HEK293 (cell line): ENCODE results near the gene LRRN4.

Experiments
- CTCF ChIA-PET: fragments of 350-600 bp; formaldehyde crosslinking; extraction: SDS; loops from one replicate; lab custom pipeline; 2021; ENCODE audit warnings: antibody characterized with exemption; lab: Yijun Ruan, JAX
- POLR2A ChIA-PET: fragments of 300-600 bp; formaldehyde crosslinking; extraction: SDS; loops from one replicate; lab custom pipeline; 2020; ENCODE audit warnings: antibody characterized with exemption, inconsistent platforms; lab: Yijun Ruan, JAX
- H3K27ac ChIP-seq: fragments of 200-500 bp; sonication (Bioruptor generic); 2 replicates; pipeline ENCODE4 v1.5.1; 2014; ENCODE audit warnings: low read depth, low read length, control low read depth, inconsistent platforms; ENCODE audit errors: extremely low read depth
- H3K36me3 ChIP-seq, 2 experiments: fragments of 200-500 bp in 1 of 2; sonication (Bioruptor generic) in 1 of 2; 1 replicate in 1 of 2; 2 replicates in 1 of 2; pipeline ENCODE4 v1.5.1; 2014 to 2017; ENCODE audit warnings: inconsistent platforms in 2 of 2, low read length in 2 of 2; ENCODE audit not compliant: control insufficient read depth in 2 of 2, insufficient read depth in 1 of 2
- H3K4me1 ChIP-seq: fragments of 200-500 bp; sonication (Bioruptor generic); 2 replicates; pipeline ENCODE4 v1.5.1; 2014; ENCODE audit warnings: mild to moderate bottlenecking, low read length, inconsistent platforms; ENCODE audit not compliant: control insufficient read depth, insufficient read depth
- H3K4me3 ChIP-seq: 2 replicates; pipeline ENCODE4 v1.5.1; 2011; ENCODE audit warnings: low read depth, mild to moderate bottlenecking, control low read depth, low read length, moderate library complexity
- H3K9me3 ChIP-seq: fragments of 200-500 bp; sonication (Bioruptor generic); 2 replicates; pipeline ENCODE4 v1.5.1; 2014; ENCODE audit warnings: low read depth, low read length, inconsistent platforms; ENCODE audit not compliant: control insufficient read depth, insufficient read depth
- FEZF1 ChIP-seq: fragments of 450-650 bp; formaldehyde crosslinking; IDR thresholded peaks from 2 replicates; pipeline ENCODE4 v1.5.1; 2016; ENCODE audit warnings: missing biosample characterization, missing genetic modification characterization
- IKZF3 ChIP-seq: fragments of 450-650 bp; IDR thresholded peaks from 2 replicates; pipeline ENCODE4 v1.5.0; 2018; ENCODE audit warnings: missing biosample characterization, mild to moderate bottlenecking, missing genetic modification characterization, moderate library complexity
- MEIS1 ChIP-seq: sonication (generic); formaldehyde crosslinking; IDR thresholded peaks from 2 replicates; pipeline ENCODE4 v1.8.1; 2022; ENCODE audit warnings: missing genetic modification reagents, mild to moderate bottlenecking, borderline replicate concordance
- OSR2 ChIP-seq: fragments of 450-650 bp; formaldehyde crosslinking; IDR thresholded peaks from 2 replicates; pipeline ENCODE4 v1.5.1; 2016; ENCODE audit warnings: missing biosample characterization, missing genetic modification characterization
- PBX3 ChIP-seq: sonication (generic); formaldehyde crosslinking; IDR thresholded peaks from 2 replicates; pipeline ENCODE4 v1.8.1; 2022; ENCODE audit warnings: mild to moderate bottlenecking, moderate library complexity, missing genetic modification reagents
- PRDM10 ChIP-seq: fragments of 450-650 bp; formaldehyde crosslinking; IDR thresholded peaks from 2 replicates; pipeline ENCODE4 v1.5.1; 2016; ENCODE audit warnings: missing biosample characterization, missing genetic modification characterization
- SALL2 ChIP-seq: fragments of 450-650 bp; formaldehyde crosslinking; IDR thresholded peaks from 2 replicates; pipeline ENCODE4 v1.5.0; 2017; ENCODE audit warnings: missing biosample characterization, mild to moderate bottlenecking, missing genetic modification characterization, borderline replicate concordance
- ZBTB10 ChIP-seq: fragments of 450-650 bp; formaldehyde crosslinking; IDR thresholded peaks from 2 replicates; pipeline ENCODE4 v1.5.1; 2016; ENCODE audit warnings: missing biosample characterization, missing genetic modification characterization
- ZBTB20 ChIP-seq: fragments of 450-650 bp; formaldehyde crosslinking; IDR thresholded peaks from 2 replicates; pipeline ENCODE4 v1.5.1; 2016; ENCODE audit warnings: missing biosample characterization, missing genetic modification characterization
- ZBTB48 ChIP-seq: fragments of 450-650 bp; formaldehyde crosslinking; IDR thresholded peaks from 2 replicates; pipeline ENCODE4 v1.5.1; 2016; ENCODE audit warnings: missing biosample characterization, missing genetic modification characterization
- ZNF10 ChIP-seq: fragments of 450-650 bp; formaldehyde crosslinking; IDR thresholded peaks from 2 replicates; pipeline ENCODE4 v1.5.1; 2017; ENCODE audit warnings: missing biosample characterization, missing genetic modification characterization
- ZNF121 ChIP-seq: fragments of 450-650 bp; formaldehyde crosslinking; IDR thresholded peaks from 2 replicates; pipeline ENCODE4 v1.5.1; 2016; ENCODE audit warnings: missing biosample characterization, missing genetic modification characterization
- ZNF223 ChIP-seq: fragments of 450-650 bp; formaldehyde crosslinking; IDR thresholded peaks from 2 replicates; pipeline ENCODE4 v1.5.1; 2016; ENCODE audit warnings: missing biosample characterization, missing genetic modification characterization
- ZNF350 ChIP-seq: fragments of 450-650 bp; formaldehyde crosslinking; IDR thresholded peaks from 2 replicates; pipeline ENCODE4 v1.5.0; 2017; ENCODE audit warnings: missing biosample characterization, mild to moderate bottlenecking, missing genetic modification characterization
- ZNF514 ChIP-seq: fragments of 450-650 bp; formaldehyde crosslinking; IDR thresholded peaks from 2 replicates; pipeline ENCODE4 v1.5.1; 2016; ENCODE audit warnings: missing biosample characterization, missing genetic modification characterization
- ZNF521 ChIP-seq: fragments of 450-650 bp; formaldehyde crosslinking; IDR thresholded peaks from 2 replicates; pipeline ENCODE4 v1.5.1; 2017; ENCODE audit warnings: missing biosample characterization, mild to moderate bottlenecking, missing genetic modification characterization
- ZNF621 ChIP-seq: fragments of 450-650 bp; formaldehyde crosslinking; IDR thresholded peaks from 2 replicates; pipeline ENCODE4 v1.5.1; 2017; ENCODE audit warnings: missing biosample characterization, missing genetic modification characterization
- ZNF624 ChIP-seq: fragments of 450-650 bp; formaldehyde crosslinking; IDR thresholded peaks from 2 replicates; pipeline ENCODE4 v1.5.1; 2017; ENCODE audit warnings: missing biosample characterization, missing genetic modification characterization
- ZNF664 ChIP-seq: fragments of 450-650 bp; formaldehyde crosslinking; IDR thresholded peaks from 2 replicates; pipeline ENCODE4 v1.5.1; 2016; ENCODE audit warnings: missing biosample characterization, missing genetic modification characterization
- ZNF704 ChIP-seq: fragments of 450-650 bp; formaldehyde crosslinking; IDR thresholded peaks from 2 replicates; pipeline ENCODE4 v1.5.1; 2016; ENCODE audit warnings: missing biosample characterization, missing genetic modification characterization
- TF ChIP-seq, protein P1 (sequence below): fragments of 450-650 bp; formaldehyde crosslinking; IDR thresholded peaks from 2 replicates; pipeline ENCODE4 v1.5.1; 2016; ENCODE audit warnings: missing biosample characterization, missing genetic modification characterization
- TF ChIP-seq, protein P2 (sequence below): fragments of 450-650 bp; formaldehyde crosslinking; IDR thresholded peaks from 2 replicates; pipeline ENCODE4 v1.5.1; 2016; ENCODE audit warnings: missing biosample characterization, missing genetic modification characterization
- TF ChIP-seq, protein P3 (sequence below): fragments of 450-650 bp; formaldehyde crosslinking; IDR thresholded peaks from 2 replicates; pipeline ENCODE4 v1.5.1; 2017; ENCODE audit warnings: missing biosample characterization, missing genetic modification characterization

LRRN4 gene

DNA sequence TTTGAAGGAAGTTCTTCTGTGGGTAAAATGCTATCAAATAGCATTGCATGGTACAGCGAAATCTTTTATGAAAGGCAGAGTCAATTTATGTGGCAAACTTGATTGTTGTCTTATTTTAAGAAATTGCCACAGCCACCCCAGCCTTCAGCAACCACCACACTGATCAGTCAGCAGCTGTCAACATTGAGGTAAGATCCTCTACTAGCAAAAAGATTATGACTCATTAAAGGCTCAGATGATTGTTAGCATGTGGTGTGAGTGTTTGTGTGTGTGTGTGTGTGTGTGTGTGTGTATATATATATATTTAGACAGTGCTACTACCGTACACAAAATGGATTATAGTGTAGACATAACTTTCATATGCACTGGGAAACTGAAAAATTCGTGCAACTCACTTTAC lies 27.8 kb downstream of the LRRN4 start (continued):
- no peak for TF ChIP-seq PRDM10
- no peak for TF ChIP-seq FEZF1 (tag by site-specific recombination)
- TF ChIP-seq, protein P1, sequence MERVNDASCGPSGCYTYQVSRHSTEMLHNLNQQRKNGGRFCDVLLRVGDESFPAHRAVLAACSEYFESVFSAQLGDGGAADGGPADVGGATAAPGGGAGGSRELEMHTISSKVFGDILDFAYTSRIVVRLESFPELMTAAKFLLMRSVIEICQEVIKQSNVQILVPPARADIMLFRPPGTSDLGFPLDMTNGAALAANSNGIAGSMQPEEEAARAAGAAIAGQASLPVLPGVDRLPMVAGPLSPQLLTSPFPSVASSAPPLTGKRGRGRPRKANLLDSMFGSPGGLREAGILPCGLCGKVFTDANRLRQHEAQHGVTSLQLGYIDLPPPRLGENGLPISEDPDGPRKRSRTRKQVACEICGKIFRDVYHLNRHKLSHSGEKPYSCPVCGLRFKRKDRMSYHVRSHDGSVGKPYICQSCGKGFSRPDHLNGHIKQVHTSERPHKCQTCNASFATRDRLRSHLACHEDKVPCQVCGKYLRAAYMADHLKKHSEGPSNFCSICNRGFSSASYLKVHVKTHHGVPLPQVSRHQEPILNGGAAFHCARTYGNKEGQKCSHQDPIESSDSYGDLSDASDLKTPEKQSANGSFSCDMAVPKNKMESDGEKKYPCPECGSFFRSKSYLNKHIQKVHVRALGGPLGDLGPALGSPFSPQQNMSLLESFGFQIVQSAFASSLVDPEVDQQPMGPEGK (tag by site-specific recombination): no peak
- TF ChIP-seq ZNF514 (tag by site-specific recombination): no peak
- no peak for TF ChIP-seq ZNF664
- TF ChIP-seq ZNF521 (tag by site-specific recombination): no peak
- TF ChIP-seq ZNF121 (tag by site-specific recombination): no peak
- TF ChIP-seq ZNF624: no peak
- no peak for TF ChIP-seq ZNF621 (tag by site-specific recombination)

DNA sequence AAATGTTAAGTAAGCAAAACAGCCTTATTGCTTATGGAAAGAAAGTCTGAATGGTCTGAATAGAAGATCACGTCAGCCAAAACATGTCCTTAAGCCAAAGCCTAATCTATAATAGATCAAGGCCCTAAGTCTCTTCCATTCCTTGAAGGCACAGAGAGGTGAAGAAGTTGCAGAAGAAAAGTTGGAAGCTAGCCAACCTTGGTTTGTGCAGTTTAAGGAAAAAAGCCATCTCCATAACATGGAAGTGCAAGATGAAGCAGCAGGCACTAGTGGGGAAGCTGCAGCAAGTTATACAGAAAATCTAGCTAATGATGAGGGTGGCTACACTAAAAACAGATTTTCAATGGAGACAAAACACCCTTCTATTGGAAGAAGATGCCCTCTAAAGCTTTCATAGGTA lies 29.1 kb downstream of the LRRN4 start:
- no peak overlapping the region for H3K27ac ChIP-seq
- POLR2A ChIA-PET: no interaction called here
- no peak overlapping the region for H3K4me3 ChIP-seq
- H3K9me3 ChIP-seq: no peaks in the 10 kb centered on the region
- CTCF ChIA-PET: no interaction called here
- H3K36me3 ChIP-seq: peaks cover 18 to 43% of the 10 kb centered on the region in 2 experiments; a peak in 2 of 3 replicates
- H3K4me1 ChIP-seq: no peaks in the 10 kb centered on the region
- TF ChIP-seq SALL2 (tag by site-specific recombination) (no peak), MEIS1 (CRISPR knock-in tag) (no peak), ZBTB20 (tag by site-specific recombination) (no peak), ZNF704 (no peak), ZBTB48 (no peak), FEZF1 (tag by site-specific recombination) (no peak), OSR2 (tag by site-specific recombination) (no peak), ZBTB10 (tag by site-specific recombination) (no peak), PBX3 (no peak), ZNF223 (tag by site-specific recombination) (no peak), IKZF3 (tag by site-specific recombination) (no peak), ZNF10 (tag by site-specific recombination) (no peak), ZNF350 (tag by site-specific recombination) (no peak)
- TF ChIP-seq, protein P2, sequence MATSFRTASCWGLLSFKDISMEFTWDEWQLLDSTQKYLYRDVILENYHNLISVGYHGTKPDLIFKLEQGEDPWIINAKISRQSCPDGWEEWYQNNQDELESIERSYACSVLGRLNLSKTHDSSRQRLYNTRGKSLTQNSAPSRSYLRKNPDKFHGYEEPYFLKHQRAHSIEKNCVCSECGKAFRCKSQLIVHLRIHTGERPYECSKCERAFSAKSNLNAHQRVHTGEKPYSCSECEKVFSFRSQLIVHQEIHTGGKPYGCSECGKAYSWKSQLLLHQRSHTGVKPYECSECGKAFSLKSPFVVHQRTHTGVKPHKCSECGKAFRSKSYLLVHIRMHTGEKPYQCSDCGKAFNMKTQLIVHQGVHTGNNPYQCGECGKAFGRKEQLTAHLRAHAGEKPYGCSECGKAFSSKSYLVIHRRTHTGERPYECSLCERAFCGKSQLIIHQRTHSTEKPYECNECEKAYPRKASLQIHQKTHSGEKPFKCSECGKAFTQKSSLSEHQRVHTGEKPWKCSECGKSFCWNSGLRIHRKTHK: no peak
- TF ChIP-seq, protein P3, sequence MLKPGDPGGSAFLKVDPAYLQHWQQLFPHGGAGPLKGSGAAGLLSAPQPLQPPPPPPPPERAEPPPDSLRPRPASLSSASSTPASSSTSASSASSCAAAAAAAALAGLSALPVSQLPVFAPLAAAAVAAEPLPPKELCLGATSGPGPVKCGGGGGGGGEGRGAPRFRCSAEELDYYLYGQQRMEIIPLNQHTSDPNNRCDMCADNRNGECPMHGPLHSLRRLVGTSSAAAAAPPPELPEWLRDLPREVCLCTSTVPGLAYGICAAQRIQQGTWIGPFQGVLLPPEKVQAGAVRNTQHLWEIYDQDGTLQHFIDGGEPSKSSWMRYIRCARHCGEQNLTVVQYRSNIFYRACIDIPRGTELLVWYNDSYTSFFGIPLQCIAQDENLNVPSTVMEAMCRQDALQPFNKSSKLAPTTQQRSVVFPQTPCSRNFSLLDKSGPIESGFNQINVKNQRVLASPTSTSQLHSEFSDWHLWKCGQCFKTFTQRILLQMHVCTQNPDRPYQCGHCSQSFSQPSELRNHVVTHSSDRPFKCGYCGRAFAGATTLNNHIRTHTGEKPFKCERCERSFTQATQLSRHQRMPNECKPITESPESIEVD: no peak
